GM12878 (cell line): Measurements from ENCODE around the gene ZNF610. TPM values are rescaled to one million over a fixed set of nuclear protein-coding genes. Genes with fewer than 3 reads are reported as not detected.
"Not testable (repeated sequence)": the region's sequence is repeated elsewhere in the genome, so short reads cannot be mapped to it uniquely, and the experiment has no call there.

Experiments
- ATAC-seq: fragments of 200-7000 bp; cut with Tn5 transposase; 3 replicates; pipeline ENCODE4 v1.9.1; 2020; ENCODE audit warnings: mild to moderate bottlenecking, moderate library complexity
- BruUV-seq: library from RNA; stranded (reverse); fragments of 400-500 nt; replicated peaks from 2 replicates; lab custom pipeline; 2021; lab: Mats Ljungman, UMichigan
- CTCF ChIA-PET: fragments of 300-600 bp; sonication (Branson Sonifier 250); formaldehyde crosslinking; extraction: SDS; loops from one replicate; lab custom pipeline; 2021; ENCODE audit warnings: inconsistent platforms; lab: Yijun Ruan, JAX
- POLR2A ChIA-PET: fragments of 350-600 bp; formaldehyde crosslinking; extraction: SDS; loops from one replicate; lab custom pipeline; 2021; ENCODE audit warnings: inconsistent platforms; lab: Charles Lee
- RAD21 ChIA-PET: fragments of 300-600 bp; sonication (Branson Sonifier 250); formaldehyde crosslinking; loops from one replicate; lab custom pipeline; 2023; ENCODE audit warnings: antibody characterized with exemption; ENCODE audit not compliant: unreplicated experiment; lab: Charles Lee
- SMC1A ChIA-PET: fragments of 300-600 bp; sonication (Branson Sonifier 250); formaldehyde crosslinking; loops from one replicate; lab custom pipeline; 2023; ENCODE audit not compliant: unreplicated experiment, uncharacterized antibody; lab: Charles Lee
- DNase-seq: peaks from one replicate; pipeline ENCODE4 v3.0.0-alpha.2; 2011; ENCODE audit warnings: low read depth, low spot score
- FAIRE-seq: peaks from 3 replicates; lab custom pipeline; 2011; peaks lifted over from hg19 to GRCh38; lab: Jason Lieb, UNC
- H2AFZ ChIP-seq: 2 replicates; pipeline ENCODE4 v1.6.0; 2011; ENCODE audit warnings: low read depth, low read length, control low read depth; ENCODE audit not compliant: control insufficient read depth
- H3K27ac ChIP-seq: 2 replicates; pipeline ENCODE4 v1.5.1; 2011; ENCODE audit warnings: control low read depth; ENCODE audit not compliant: control insufficient read depth, insufficient read depth
- H3K27me3 ChIP-seq, 2 experiments: replicated peaks in 1 of 2; 2 replicates each; pipeline versions ENCODE4 v1.6.0 to v1.6.1; 2011; ENCODE audit warnings: low read length in 1 of 2; ENCODE audit not compliant: control insufficient read depth in 2 of 2, insufficient read depth in 2 of 2
- H3K36me3 ChIP-seq, 2 experiments: 2 replicates each; pipeline ENCODE4 v1.5.1; 2011; ENCODE audit warnings: low read length in 1 of 2; ENCODE audit not compliant: control insufficient read depth in 2 of 2, insufficient read depth in 2 of 2
- H3K4me1 ChIP-seq: 2 replicates; pipeline ENCODE4 v1.6.1; 2011; ENCODE audit warnings: mild to moderate bottlenecking, low read length, moderate library complexity, mixed read lengths; ENCODE audit not compliant: control insufficient read depth, insufficient read depth
- H3K4me2 ChIP-seq: 2 replicates; pipeline ENCODE4 v1.6.0; 2011; ENCODE audit warnings: control low read depth; ENCODE audit not compliant: control insufficient read depth, insufficient read depth
- H3K4me3 ChIP-seq: fragments of 200-600 bp; sonication (generic); 2 replicates; pipeline ENCODE4 v1.5.1; 2016
- H3K79me2 ChIP-seq: 2 replicates; pipeline ENCODE4 v1.6.0; 2011; ENCODE audit warnings: low read length; ENCODE audit not compliant: control insufficient read depth, insufficient read depth
- H3K9ac ChIP-seq: 2 replicates; pipeline ENCODE4 v1.8.0; 2011; ENCODE audit warnings: low read length, control low read depth, mixed read lengths; ENCODE audit not compliant: control insufficient read depth, insufficient read depth
- H3K9me3 ChIP-seq: replicated peaks from 3 replicates; pipeline ENCODE4 v1.5.1; 2011; ENCODE audit warnings: mild to moderate bottlenecking, low read length; ENCODE audit not compliant: control insufficient read depth, insufficient read depth
- H4K20me1 ChIP-seq: 2 replicates; pipeline ENCODE4 v1.6.0; 2011; ENCODE audit not compliant: control insufficient read depth, insufficient read depth
- BACH1 ChIP-seq: fragments of 450-650 bp; IDR thresholded peaks from 2 replicates; pipeline ENCODE4 v1.6.1; 2017; ENCODE audit warnings: mild to moderate bottlenecking, borderline replicate concordance
- CREM ChIP-seq: IDR thresholded peaks from 2 replicates; pipeline ENCODE4 v1.6.1; 2014; ENCODE audit warnings: antibody characterized with exemption, low read depth
- HCFC1 ChIP-seq: fragments of 150-350 bp; IDR thresholded peaks from 2 replicates; pipeline ENCODE4 v1.6.1; 2014; ENCODE audit warnings: low read length
- PKNOX1 ChIP-seq: fragments of 450-650 bp; IDR thresholded peaks from 2 replicates; pipeline ENCODE4 v1.6.1; 2016; ENCODE audit warnings: mild to moderate bottlenecking
- RBBP5 ChIP-seq: fragments of 200-600 bp; sonication (generic); conservative IDR thresholded peaks from 2 replicates; pipeline ENCODE4 v1.6.1; 2016
- RCOR1 ChIP-seq: conservative IDR thresholded peaks from 2 replicates; pipeline ENCODE4 v1.6.1; 2012; ENCODE audit warnings: low read depth, low read length, improper control_type of control experiment
- SP1 ChIP-seq: IDR thresholded peaks from one replicate; pipeline ENCODE4 v1.6.1; 2011; ENCODE audit warnings: low read depth, low read length
- STAT1 ChIP-seq: fragments of 450-650 bp; conservative IDR thresholded peaks from 2 replicates; pipeline ENCODE4 v1.6.1; 2014; ENCODE audit warnings: antibody characterized with exemption, mild to moderate bottlenecking
- ZNF217 ChIP-seq: fragments of 450-650 bp; IDR thresholded peaks from 2 replicates; pipeline ENCODE4 v1.6.1; 2017; ENCODE audit warnings: antibody characterized with exemption, mild to moderate bottlenecking
- WGBS: methylation state at CpG from one replicate; pipeline ENCODE4 v1.1.6; 2016; ENCODE audit warnings: low lambda C conversion rate; ENCODE audit not compliant: insufficient replicate concordance, insufficient coverage; ENCODE audit errors: missing lambda C conversion rate; 5-methylcytosine and 5-hydroxymethylcytosine counted together
- in situ Hi-C: fragments of 300-500 bp; cut with MboI; formaldehyde crosslinking; loops from 9 replicates; pipeline ENCODE4 v1.14.3; 2018; ENCODE audit warnings: mixed read lengths
- intact Hi-C: fragments of 100-400 bp; cut with micrococcal nuclease; formaldehyde crosslinking; loops from one replicate; pipeline ENCODE4 v1.14.2; 2022; ENCODE audit not compliant: unreplicated experiment
- polyA plus RNA-seq, 11 experiments: library from polyadenylated mRNA; depleted of rRNA in 4 of 11; unstranded in 6 of 11; stranded (reverse) in 5 of 11; fragments of >200 nt; fragmentation: Nextera tagmentation in 4 of 11; fragmentation: Illumina TruSeq in 1 of 11; extraction: Ambion mirVana in 4 of 11; extraction: Trizol in 1 of 11; gene quantifications; 1 replicate in 1 of 11; 2 replicates in 10 of 11; pipeline versions ENCODE4 v1.2.1 to v1.2.3, GENCODE V29; 2011 to 2016; ENCODE audit warnings: inconsistent platforms in 2 of 11, missing spikeins in 2 of 11, low read depth in 1 of 11
- total RNA-seq, 4 experiments: library from RNA; depleted of rRNA in 3 of 4; stranded (reverse); fragments of >200 nt in 3 of 4; fragmentation: Illumina TruSeq in 1 of 4; extraction: Trizol in 1 of 4; gene quantifications; 2 replicates each; pipeline versions ENCODE4 v1.2.1 to v1.2.3, GENCODE V29; 2013 to 2021

ZNF610 gene
- total and polyA plus RNA-seq, 10 of the 15 experiments (the other 5 are each of a cell fraction or from before 2014, with no cell fraction given) = 0.11 to 1.2 (median 0.53) TPM

- peak; percentile 35 for ATAC-seq
- no peak overlapping the region for H3K9ac ChIP-seq
- in situ Hi-C loops = no loop called here
- FAIRE-seq = no peak
- POLR2A ChIA-PET = no interaction called here
- H3K4me3 ChIP-seq = peak overlapping the region; percentile 77; the same call in 1 of the 2 replicates
- BruUV-seq = no TSS peak
- H3K4me1 ChIP-seq = no peaks in the 10 kb centered on the region
- no peaks in the 10 kb centered on the region for H4K20me1 ChIP-seq
- H3K27me3 ChIP-seq = no peaks in the 10 kb centered on the region
- CTCF ChIA-PET = interaction anchor here (0.6 kb wide), 1 partner anchor 266 kb away, joined by 3 read pairs; no protein-coding TSS in a partner anchor
- no peak for DNase-seq
- TF ChIP-seq ZNF217 (no peak), SP1 (no peak), RBBP5 (no peak), BACH1 (no peak), STAT1 (no peak), RCOR1 (no peak), PKNOX1 (no peak)
- H3K27ac ChIP-seq = no peak overlapping the region
- intact Hi-C loops = no loop called here
- RAD21 ChIA-PET = no interaction called here
- 79% methylated on average over 9 of the region's 9 CpGs for WGBS
- H3K4me2 ChIP-seq = peak overlapping the region; percentile 43
- no peaks in the 10 kb centered on the region for H3K79me2 ChIP-seq
- H3K36me3 ChIP-seq = no peaks in the 10 kb centered on the region
- SMC1A ChIA-PET = no interaction called here
- H2AFZ ChIP-seq = peak overlapping the region; percentile 60
- peaks cover 11% of the 10 kb centered on the region for H3K9me3 ChIP-seq
Measured at GRCh38 chr19:52335768-52336116, 301 bp upstream of the ZNF610 start.

GRCh38 chr19:52336791-52337381 lies 843 bp downstream of the ZNF610 start:
- intact Hi-C loops = no loop called here
- SMC1A ChIA-PET = no interaction called here

GRCh38 chr19:52339022-52339421 lies 3.0 kb downstream of the ZNF610 start:
- H4K20me1 ChIP-seq, H3K9me3 ChIP-seq, POLR2A ChIA-PET, H3K27ac ChIP-seq, H3K27me3 ChIP-seq, H3K4me1 ChIP-seq, H3K9ac ChIP-seq, H3K36me3 ChIP-seq, SMC1A ChIA-PET, FAIRE-seq, RAD21 ChIA-PET, H3K79me2 ChIP-seq, H2AFZ ChIP-seq, DNase-seq, in situ Hi-C loops, BruUV-seq, H3K4me3 ChIP-seq, ATAC-seq, H3K4me2 ChIP-seq, CTCF ChIA-PET, intact Hi-C loops: not testable (repeated sequence)
- 98% methylated on average over 3 of the region's 3 CpGs for WGBS

More at GRCh38 chr19:52336791-52337381, 843 bp downstream of the ZNF610 start:
- in situ Hi-C loops = no loop called here
- Histone ChIP-seq H3K4me1 (no peaks in the 10 kb centered on the region), H3K79me2 (no peaks in the 10 kb centered on the region), H3K9me3 (peaks cover 7% of the 10 kb centered on the region; the same call in 2 of the 3 replicates), H3K27me3 (no peaks in the 10 kb centered on the region), H2AFZ (peak overlapping the region; percentile 24), H3K27ac (no peak overlapping the region), H3K36me3 (no peaks in the 10 kb centered on the region), H4K20me1 (no peaks in the 10 kb centered on the region), H3K4me3 (peak overlapping the region; percentile 77), H3K9ac (peak overlapping the region; percentile 79; the same call in 1 of the 2 replicates), H3K4me2 (peak overlapping the region; percentile 67)
- ATAC-seq (no peak), FAIRE-seq (no peak), DNase-seq (no peak)
- TF ChIP-seq CREM (no peak), HCFC1 (no peak)
- CTCF ChIA-PET = no interaction called here
- BruUV-seq = no TSS peak
- RAD21 ChIA-PET = no interaction called here
- POLR2A ChIA-PET = no interaction called here
- 16% methylated on average over 9 of the region's 9 CpGs for WGBS
